Endothelial cell of umbilical vein (primary cell): Measurements from ENCODE around the gene ACYP2.

Source experiments
- CTCF ChIP-seq, 2 donors: IDR thresholded peaks; 1 replicate in 1 of 2; 2 replicates in 1 of 2; pipeline ENCODE4 v1.5.1; 2011; ENCODE audit warnings: low read length in 2 of 2, mild to moderate bottlenecking in 2 of 2, moderate library complexity in 2 of 2, control low read depth in 1 of 2, inconsistent platforms in 1 of 2, low read depth in 1 of 2; ENCODE audit not compliant: insufficient read depth in 1 of 2; ENCODE audit errors: extremely low read depth in 1 of 2
- POLR2A ChIP-seq: IDR thresholded peaks from 2 replicates; pipeline ENCODE4 v1.6.1; 2012; ENCODE audit warnings: low read depth, mild to moderate bottlenecking, control low read depth, low read length
- TF ChIP-seq, protein P1 (sequence below): IDR thresholded peaks from 2 replicates; pipeline ENCODE4 v1.6.1; 2011; ENCODE audit not compliant: insufficient read depth, insufficient read length

DNA sequence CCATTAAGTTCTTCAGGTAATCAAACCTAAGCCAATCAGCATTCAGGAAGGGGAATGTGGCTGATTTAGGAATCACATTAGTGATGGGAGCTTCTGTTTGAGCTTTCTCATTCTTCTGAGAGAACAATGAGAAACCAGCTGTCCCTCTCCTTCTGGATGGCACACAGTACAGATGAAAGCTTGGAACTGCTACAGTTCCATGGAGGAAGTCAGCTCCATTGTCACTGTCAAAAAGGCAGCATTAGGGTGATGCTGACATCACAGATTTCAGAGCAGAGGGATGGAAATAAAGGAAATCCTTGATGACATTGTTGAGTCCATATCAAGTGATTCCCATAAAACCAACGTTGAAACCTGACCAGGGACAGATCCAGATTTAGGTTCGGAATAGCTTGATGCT is 36.1 kb upstream of the ACYP2 start:
- TF ChIP-seq CTCF (IDR thresholded peaks at IDR 0.05; ENCODE audit: extremely low read depth in 1 of 2, insufficient read depth in 1 of 2, low read depth in 1 of 2, low read length in 2 of 2): no peak
- no peak for TF ChIP-seq POLR2A
- TF ChIP-seq, protein P1, sequence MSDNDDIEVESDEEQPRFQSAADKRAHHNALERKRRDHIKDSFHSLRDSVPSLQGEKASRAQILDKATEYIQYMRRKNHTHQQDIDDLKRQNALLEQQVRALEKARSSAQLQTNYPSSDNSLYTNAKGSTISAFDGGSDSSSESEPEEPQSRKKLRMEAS: no peak
